MCF 10A (cell line): ENCODE data around the gene NRP1. TPM values are rescaled to one million over a fixed set of nuclear protein-coding genes. Genes with fewer than 3 reads are reported as not detected.

Experiments used
- BruUV-seq: library from RNA; stranded (reverse); fragments of 400-500 nt; replicated peaks from 2 replicates; lab custom pipeline; 2021; lab: Mats Ljungman, UMichigan
- CTCF ChIA-PET: fragments of 300-600 bp; sonication (Branson Sonifier 250); formaldehyde crosslinking; extraction: SDS; loops from one replicate; lab custom pipeline; 2021; ENCODE audit warnings: antibody characterized with exemption, inconsistent platforms; lab: Yijun Ruan, JAX
- POLR2A ChIA-PET: fragments of 300-600, 350-650 bp; sonication (Branson Sonifier 250); formaldehyde crosslinking; extraction: SDS; loops from one replicate; lab custom pipeline; 2020; ENCODE audit warnings: antibody characterized with exemption, inconsistent platforms; lab: Yijun Ruan, JAX
- DNase-seq: peaks from one replicate; pipeline ENCODE4 v3.0.0-alpha.2; 2018; ENCODE audit not compliant: unreplicated experiment
- H3K27ac Mint-ChIP-seq: one replicate; pipeline ENCODE4 v1.8.0; 2022; ENCODE audit warnings: mild to moderate bottlenecking, low read depth, mixed read lengths; ENCODE audit not compliant: unreplicated experiment
- H3K27me3 Mint-ChIP-seq: one replicate; pipeline ENCODE4 v1.8.0; 2022; ENCODE audit warnings: mixed read lengths; ENCODE audit not compliant: insufficient read depth, unreplicated experiment
- H3K36me3 Mint-ChIP-seq: one replicate; pipeline ENCODE4 v1.8.0; 2022; ENCODE audit warnings: mild to moderate bottlenecking, moderate library complexity, mixed read lengths; ENCODE audit not compliant: insufficient read depth, unreplicated experiment
- H3K4me1 Mint-ChIP-seq: one replicate; pipeline ENCODE4 v1.8.0; 2022; ENCODE audit warnings: mixed read lengths; ENCODE audit not compliant: insufficient read depth, unreplicated experiment
- H3K4me3 Mint-ChIP-seq: one replicate; pipeline ENCODE4 v1.8.0; 2022; ENCODE audit warnings: mild to moderate bottlenecking, moderate library complexity, mixed read lengths; ENCODE audit not compliant: unreplicated experiment
- H3K9me3 Mint-ChIP-seq: one replicate; pipeline ENCODE4 v1.8.0; 2022; ENCODE audit warnings: mixed read lengths; ENCODE audit not compliant: unreplicated experiment
- intact Hi-C: fragments of 100-400 bp; cut with micrococcal nuclease; formaldehyde crosslinking; loops from 2 replicates; pipeline ENCODE4 v1.14.1; 2022
- total RNA-seq: library from RNA; stranded (reverse); gene quantifications from 2 replicates; pipeline ENCODE4 v1.2.3, GENCODE V29; 2022
- TF ChIP-seq, protein P1 (sequence below): fragments of 200-600 bp; IDR thresholded peaks from one replicate; pipeline ENCODE4 v1.8.0; 2022; ENCODE audit warnings: antibody characterized with exemption, mild to moderate bottlenecking; ENCODE audit not compliant: unreplicated experiment

Gene NRP1
- total RNA-seq, 1 experiment from 2014 or later: 66.6 TPM

DNA sequence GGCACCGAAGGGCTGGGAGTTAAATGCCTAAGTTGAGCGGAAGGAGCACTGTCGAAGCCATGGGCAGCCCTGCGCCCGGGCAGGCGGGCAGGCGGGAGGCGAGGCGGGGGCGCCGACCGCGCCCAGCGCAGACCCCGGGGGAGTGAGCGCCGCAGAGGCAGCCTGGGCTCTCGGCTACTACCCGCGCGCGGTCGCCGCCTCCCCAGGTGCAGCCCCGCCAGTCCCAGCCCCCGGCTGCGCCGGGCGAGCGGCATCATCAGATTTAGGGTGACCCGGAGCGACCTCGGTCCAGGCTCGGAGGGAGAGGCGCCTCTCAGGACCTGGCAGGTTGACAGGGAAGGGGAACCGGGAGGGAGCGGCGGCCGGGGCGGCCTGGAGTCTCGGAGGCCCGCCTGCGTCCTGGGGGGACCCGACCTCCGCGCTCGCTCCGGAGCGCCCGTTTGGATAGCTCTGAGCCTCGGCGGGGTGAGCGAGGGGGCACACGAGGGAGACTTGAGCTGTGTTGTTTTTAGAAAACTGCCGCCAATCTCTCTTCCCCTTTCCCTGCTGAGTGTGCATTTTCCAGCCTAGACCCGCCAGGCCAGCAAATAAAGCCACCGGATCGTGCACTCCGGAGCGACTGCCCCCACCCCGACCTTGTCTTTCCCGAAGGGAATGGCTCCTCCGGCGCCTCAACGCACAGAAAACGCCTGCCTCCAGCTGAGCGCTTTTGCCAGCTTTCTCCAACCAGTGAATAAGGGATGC, 2.3 kb upstream of the NRP1 start:
- BruUV-seq: no TSS peak
- intact Hi-C loops: loop anchor here (10.0 kb wide), 5 partner anchors 218 to 918 kb away; no protein-coding TSS in a partner anchor
- no peaks in the 10 kb centered on the region for H3K36me3 Mint-ChIP-seq
- POLR2A ChIA-PET: no interaction called here
- H3K27me3 Mint-ChIP-seq: no peaks in the 10 kb centered on the region
- CTCF ChIA-PET: interaction anchor here (0.6 to 6.7 kb wide), 5 partner anchors 144 to 1301 kb away, joined by 3 to 46 read pairs (median 3); no protein-coding TSS in a partner anchor
- H3K9me3 Mint-ChIP-seq: no peaks in the 10 kb centered on the region
- peaks cover 19% of the 10 kb centered on the region for H3K4me1 Mint-ChIP-seq
- TF ChIP-seq, protein P1, sequence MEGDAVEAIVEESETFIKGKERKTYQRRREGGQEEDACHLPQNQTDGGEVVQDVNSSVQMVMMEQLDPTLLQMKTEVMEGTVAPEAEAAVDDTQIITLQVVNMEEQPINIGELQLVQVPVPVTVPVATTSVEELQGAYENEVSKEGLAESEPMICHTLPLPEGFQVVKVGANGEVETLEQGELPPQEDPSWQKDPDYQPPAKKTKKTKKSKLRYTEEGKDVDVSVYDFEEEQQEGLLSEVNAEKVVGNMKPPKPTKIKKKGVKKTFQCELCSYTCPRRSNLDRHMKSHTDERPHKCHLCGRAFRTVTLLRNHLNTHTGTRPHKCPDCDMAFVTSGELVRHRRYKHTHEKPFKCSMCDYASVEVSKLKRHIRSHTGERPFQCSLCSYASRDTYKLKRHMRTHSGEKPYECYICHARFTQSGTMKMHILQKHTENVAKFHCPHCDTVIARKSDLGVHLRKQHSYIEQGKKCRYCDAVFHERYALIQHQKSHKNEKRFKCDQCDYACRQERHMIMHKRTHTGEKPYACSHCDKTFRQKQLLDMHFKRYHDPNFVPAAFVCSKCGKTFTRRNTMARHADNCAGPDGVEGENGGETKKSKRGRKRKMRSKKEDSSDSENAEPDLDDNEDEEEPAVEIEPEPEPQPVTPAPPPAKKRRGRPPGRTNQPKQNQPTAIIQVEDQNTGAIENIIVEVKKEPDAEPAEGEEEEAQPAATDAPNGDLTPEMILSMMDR: no peak
- peak overlapping the region; percentile 19 for H3K27ac Mint-ChIP-seq
- H3K4me3 Mint-ChIP-seq: peak overlapping the region; percentile 94
- DNase-seq: no peak

DNA sequence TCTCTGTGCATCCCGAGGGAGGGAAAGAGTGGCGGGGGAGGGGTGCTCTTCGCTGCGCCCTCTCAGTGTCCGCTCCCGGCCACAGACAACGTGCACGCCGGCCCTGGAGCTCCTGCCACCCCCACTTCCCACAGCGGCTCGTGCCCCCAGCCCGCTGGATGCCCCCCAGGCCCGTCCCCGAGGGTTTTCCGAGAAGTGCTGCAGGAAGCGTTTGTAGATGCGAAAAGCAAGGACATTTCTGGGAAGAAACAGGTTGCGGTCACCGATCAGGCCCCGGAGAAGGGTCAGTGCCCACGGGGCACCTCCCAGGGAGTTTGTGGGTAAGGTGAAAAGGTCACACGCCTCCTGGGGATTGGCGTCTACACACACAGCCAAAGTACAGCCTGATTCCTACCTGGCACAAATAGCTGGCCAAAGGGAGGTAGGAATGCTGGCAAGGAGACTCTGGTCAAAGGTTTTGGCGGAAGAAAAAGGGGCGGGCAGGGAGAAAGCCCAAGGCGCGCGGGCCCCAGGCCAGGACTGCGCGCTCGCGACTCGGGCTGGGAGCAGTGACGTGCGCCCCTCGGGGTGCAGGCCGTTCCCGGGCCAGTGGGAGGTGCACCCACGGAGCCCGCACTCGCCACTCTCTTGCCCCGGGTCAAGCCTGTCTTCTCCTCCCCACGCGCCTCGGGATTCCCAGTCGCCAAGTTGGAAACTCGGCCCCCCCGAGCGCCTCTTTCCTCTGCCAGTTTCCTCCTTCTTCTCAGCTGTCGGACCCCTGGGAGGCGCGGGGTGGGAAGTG, 1.5 kb upstream of the NRP1 start:
- peaks cover 25% of the 10 kb centered on the region for H3K4me1 Mint-ChIP-seq
- peak; percentile 72 for DNase-seq
- H3K27ac Mint-ChIP-seq: peak overlapping the region; percentile 19
- BruUV-seq: no TSS peak
- intact Hi-C loops: loop anchor here (2.0 to 10.0 kb wide), 7 partner anchors 77 to 919 kb away; no protein-coding TSS in a partner anchor
- POLR2A ChIA-PET: no interaction called here
- CTCF ChIA-PET: interaction anchor here (0.6 to 6.7 kb wide), 8 partner anchors 143 to 1957 kb away, joined by 3 to 46 read pairs (median 3); no protein-coding TSS in a partner anchor
- peak overlapping the region; percentile 94 for H3K4me3 Mint-ChIP-seq
- no peaks in the 10 kb centered on the region for H3K27me3 Mint-ChIP-seq
- H3K9me3 Mint-ChIP-seq: no peaks in the 10 kb centered on the region
- TF ChIP-seq, protein P1: no peak
- no peaks in the 10 kb centered on the region for H3K36me3 Mint-ChIP-seq

DNA sequence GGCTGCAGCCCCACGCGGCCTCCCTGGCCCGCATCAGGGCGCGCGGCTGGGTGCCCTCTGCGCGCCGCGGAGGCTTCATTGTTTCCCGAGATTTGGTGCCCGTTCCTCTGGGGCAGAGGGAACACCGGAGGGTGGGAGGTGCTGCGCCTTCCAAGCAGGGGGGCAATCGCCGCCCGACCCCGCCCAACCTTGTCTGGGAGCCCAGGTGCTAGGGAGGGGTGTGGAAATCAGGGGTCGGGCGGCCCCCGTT, 1.0 kb upstream of the NRP1 start:
- POLR2A ChIA-PET: interaction anchor here (1.8 kb wide), 1 partner anchor 62 kb away, joined by 4 read pairs; no protein-coding TSS in a partner anchor
- no peak for DNase-seq
- CTCF ChIA-PET: interaction anchor here (0.6 to 6.7 kb wide), 6 partner anchors 143 to 1303 kb away, joined by 3 to 46 read pairs (median 4); no protein-coding TSS in a partner anchor
- intact Hi-C loops: loop anchor here (2.0 to 10.0 kb wide), 7 partner anchors 77 to 919 kb away; no protein-coding TSS in a partner anchor
- Mint-ChIP-seq H3K4me3 (peak overlapping the region; percentile 94), H3K4me1 (peaks cover 30% of the 10 kb centered on the region), H3K27ac (no peak overlapping the region), H3K27me3 (no peaks in the 10 kb centered on the region), H3K36me3 (no peaks in the 10 kb centered on the region), H3K9me3 (no peaks in the 10 kb centered on the region)
- TF ChIP-seq, protein P1: no peak
- BruUV-seq: no TSS peak
